Activated CD8-positive, alpha-beta memory T cell treated with anti-CD3 and anti-CD28 coated beads, Interleukin-2, amount 50 U/mL, for 1 hour (primary cell): ENCODE measurements around the gene RAB3C.
"Not testable (repeated sequence)": the region's sequence is repeated elsewhere in the genome, so short reads cannot be mapped to it uniquely, and the experiment has no call there.

Experiments
- DNase-seq: peaks from one replicate; pipeline ENCODE4 v3.0.0-alpha.2; 2020; ENCODE audit errors: extremely low read depth

The RAB3C gene

GRCh38 chr5:58675341-58675740 is 92.5 kb downstream of the RAB3C start:
- no peak for DNase-seq

DNA sequence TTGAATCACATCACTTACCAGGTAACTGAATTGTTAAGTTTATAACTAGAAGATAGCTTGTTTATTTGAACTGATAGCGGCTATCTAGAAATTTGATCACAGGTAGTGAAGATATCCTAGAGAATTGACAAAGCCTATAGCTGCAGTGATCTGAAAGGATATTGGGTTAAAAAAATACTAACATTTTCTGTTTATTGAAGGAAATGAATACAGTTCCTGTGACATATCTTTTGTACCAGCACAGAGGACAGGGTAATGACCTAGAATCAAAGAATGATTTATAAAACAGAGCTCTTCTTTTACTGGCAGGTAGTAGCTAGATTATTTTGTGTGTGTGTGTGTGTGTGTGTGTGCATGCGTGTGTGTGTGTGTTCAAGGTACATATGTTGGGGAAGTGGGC is 94.8 kb downstream of the RAB3C start:
- DNase-seq = no peak

DNA sequence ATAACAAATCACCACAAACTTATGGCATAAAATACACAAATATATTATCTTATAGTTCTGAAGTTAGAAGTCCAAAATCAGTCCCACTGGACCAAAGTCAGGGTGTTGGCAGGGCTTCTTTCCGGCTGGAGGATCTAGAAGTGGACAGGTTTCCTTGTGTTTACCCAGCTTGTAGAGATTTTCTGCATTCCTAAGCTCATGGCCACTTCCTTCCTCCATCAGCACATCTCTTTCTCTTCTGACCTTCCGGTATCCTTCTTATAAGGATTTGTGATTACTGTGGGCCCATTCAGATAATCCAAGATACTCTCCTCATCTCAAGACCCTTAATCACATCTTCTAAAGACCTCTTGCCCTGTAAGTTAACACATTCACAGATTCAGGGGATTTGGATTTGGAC is 97.6 kb downstream of the RAB3C start:
- no peak for DNase-seq

DNA sequence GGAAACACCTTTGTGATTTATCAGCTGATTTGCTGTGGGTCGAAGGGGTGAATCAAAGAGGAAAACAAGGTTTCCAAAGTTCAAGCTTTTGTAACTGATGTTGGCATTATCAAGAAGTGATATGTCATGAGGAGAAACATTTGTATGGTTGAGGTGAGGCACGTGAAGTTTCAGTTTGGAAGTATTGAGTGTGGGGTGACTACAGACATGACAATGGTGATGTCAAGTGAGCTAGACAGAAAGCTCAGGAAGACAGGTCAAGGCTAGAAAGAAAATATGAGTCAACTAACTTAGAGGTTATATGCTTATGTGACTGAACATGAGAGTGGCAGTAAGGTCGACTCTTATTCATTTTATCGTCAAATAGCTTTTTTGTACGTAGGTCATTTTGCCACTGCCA is 99.1 kb downstream of the RAB3C start:
- no peak for DNase-seq

DNA sequence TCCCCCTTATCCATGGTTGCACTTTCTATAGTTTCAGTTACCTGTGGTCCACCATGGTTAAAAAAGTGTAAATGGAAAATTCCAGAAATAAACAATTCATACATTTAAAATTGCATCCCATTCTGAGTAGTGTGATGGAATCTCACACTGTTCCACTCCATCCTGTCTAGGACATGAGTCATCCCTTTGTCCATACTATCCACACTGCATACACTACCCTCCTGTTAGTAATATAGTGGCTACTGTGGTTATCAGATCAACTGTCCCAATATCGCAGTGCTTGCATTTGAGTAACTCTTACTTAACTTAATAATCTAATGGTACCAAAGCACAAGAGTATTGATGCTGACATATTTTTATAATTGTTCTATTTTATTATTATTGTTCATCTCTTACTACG is 100.7 kb downstream of the RAB3C start:
- no peak for DNase-seq

GRCh38 chr5:58687079-58687478 is 104.2 kb downstream of the RAB3C start:
- no peak for DNase-seq

- no peak for DNase-seq
These were observed 104.7 kb downstream of the RAB3C start for GRCh38 chr5:58687595-58687994.

- DNase-seq = not testable (repeated sequence)
These were observed 116.3 kb downstream of the RAB3C start for GRCh38 chr5:58699088-58699761.

DNA sequence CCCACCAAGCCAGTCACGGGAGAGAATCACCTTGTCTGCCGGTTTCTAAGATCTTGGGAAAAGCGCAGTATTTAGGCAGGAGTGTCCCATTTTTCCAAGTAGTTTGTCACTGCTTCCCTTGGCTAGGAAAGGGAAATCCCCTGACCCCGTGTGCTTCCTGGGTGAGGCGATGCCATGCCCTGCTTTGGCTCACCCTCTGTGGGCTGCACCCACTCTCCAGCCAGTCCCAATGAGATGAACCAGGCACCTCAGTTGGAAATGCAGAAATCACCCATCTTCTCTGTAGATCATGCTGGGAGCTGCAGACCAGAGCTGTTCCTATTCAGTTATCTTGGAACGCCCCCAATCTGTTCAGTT is 116.9 kb downstream of the RAB3C start:
- no peak for DNase-seq

- no peak for DNase-seq
These were observed 121.2 kb downstream of the RAB3C start for GRCh38 chr5:58703925-58704555.

GRCh38 chr5:58706736-58707135 is 123.9 kb downstream of the RAB3C start:
- no peak for DNase-seq

GRCh38 chr5:58708456-58708855 is 125.6 kb downstream of the RAB3C start:
- no peak for DNase-seq

- not testable (repeated sequence) for DNase-seq
These were observed 127.5 kb downstream of the RAB3C start for GRCh38 chr5:58710425-58710824.

- no peak for DNase-seq
These were observed 128.0 kb downstream of the RAB3C start for GRCh38 chr5:58710871-58711270.

DNA sequence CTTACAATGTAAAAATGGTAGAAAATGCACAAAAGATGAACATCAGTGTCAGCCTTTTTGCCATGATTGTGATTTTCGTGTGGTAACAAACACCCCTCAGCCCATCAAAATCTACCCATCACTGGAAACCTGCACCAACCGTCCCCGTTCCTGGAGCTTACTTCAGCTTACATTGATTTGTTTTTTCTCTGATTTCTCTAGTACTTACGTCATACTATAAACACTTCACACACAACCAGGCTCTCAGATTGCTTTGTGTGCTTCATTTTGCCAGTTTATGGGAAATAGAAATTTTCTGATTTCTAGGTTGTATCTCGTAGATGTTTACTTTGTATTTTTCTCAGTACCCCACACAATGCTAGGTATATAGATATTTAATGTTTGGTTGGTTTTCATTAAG is 129.1 kb downstream of the RAB3C start:
- no peak for DNase-seq

GRCh38 chr5:58714046-58714445 is 131.2 kb downstream of the RAB3C start:
- DNase-seq = no peak

DNA sequence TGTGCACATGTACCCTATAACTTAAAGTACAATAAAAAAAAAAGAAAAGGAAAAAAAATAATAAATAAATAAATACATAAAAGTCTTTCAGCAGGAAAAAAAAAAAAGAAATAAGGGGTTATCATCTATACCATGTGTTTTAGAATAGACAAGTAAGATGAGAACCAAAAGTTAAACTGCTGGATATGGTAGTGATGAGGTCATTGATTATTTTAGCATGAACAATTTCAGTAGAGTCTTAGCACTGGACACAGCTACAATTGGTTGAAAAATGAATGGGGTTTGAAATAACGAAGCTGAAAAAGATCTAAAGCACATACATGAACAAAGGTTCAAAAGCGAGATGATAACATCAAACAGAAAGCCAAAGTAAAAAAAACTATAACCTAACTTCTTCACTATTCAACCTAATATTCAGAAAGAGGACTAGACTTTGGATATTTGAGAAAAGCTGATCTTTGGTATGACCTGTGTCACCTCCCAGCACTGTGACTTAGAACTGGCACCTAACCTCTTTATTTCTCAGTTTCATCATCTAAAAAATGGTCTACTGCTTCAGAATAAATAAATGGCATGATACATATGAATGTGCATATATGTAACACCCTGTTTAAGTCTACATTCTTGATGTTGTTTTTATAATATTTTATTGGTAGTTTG is 133.3 kb downstream of the RAB3C start:
- DNase-seq = no peak

DNA sequence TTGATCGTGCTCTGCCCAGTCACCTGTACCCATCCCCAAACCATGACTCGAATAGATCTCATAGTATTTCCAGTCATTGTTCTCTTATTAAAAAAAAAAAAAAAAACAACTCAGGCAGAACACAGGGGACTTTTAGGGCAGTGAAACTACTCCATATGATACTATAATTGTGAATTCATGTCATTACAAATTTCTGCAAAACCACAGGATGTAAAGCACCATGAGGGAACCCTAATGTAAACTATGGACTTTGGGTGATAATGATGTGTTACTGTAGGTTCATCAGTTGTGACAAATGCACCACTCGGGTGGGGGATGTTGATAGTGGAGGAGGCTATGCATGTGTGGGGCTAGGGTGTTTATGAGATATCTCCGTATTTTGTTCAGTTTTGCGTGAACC is 133.8 kb downstream of the RAB3C start:
- no peak for DNase-seq

GRCh38 chr5:58717303-58718007 is 134.6 kb downstream of the RAB3C start:
- no peak for DNase-seq

DNA sequence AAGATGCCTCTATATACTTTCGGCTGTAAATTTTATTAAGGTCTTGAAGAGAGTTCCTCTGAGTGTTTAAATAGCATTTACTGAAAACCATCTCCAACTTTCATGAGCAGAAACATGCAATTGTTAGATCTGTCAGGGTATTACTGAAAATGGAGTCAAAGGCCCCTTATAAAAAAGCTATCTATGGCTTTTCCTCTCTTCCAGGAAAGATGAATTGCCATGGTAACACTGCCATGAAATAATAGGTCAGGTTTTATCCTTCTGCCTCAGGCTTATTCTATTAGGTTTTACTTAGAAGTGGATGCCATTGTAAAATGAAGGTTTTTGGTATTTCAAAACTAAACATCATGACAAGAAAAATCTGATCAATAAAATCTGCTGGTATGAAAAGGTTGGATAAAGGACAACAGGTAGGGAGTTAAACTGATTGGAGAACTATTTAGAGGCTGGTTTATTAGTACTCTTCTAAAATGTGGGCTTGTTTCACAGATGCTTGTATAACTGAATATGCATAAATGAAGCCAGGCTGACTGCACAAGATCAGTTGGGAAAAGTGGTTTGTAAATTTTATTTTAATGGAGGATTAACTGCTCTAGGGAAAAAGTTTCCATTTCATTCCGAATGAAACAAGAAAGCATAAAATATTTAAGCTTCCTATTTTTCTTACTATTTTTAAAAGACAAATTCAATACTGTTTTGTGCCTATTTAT is 135.5 kb downstream of the RAB3C start:
- DNase-seq = no peak

DNA sequence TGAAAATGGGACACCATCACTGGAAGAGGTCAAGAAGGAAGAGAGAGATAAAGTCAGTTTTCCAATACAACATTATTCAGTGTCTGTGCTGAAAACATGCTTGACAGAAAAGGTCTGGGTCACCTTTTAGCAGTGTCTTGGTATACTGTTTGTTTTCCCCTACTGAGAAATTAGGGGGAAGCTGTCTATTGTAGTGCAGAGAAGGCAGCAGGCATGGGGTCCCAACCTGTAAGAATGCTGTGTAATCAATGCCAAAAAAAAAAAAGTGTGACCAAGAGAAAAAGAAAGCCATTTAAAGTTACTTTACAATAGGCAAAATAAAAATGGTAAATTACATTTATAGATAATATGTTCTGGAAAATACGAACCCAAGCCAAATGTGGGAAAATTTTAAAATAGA is 139.3 kb downstream of the RAB3C start:
- no peak for DNase-seq

DNA sequence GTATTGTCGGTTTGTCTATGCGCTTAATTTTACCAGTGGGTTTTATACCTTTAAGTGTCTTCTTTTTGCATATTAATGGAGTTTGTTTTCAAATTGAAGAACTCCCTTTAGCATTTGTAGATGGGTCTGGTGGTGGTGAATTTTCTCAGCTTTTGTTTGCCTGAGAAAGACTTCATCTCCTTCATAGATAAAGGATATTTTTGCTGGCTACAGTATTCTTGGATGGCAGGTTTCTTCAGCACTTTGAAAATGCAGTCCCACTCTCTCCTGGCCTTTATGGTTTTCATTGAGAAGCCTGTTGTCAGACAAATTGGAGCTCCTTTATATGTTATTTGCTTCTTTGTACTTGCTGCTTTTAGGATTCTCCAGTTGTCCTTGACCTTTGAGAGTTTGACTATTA is 142.1 kb downstream of the RAB3C start:
- no peak for DNase-seq
